Measurements from ENCODE around the gene TGOLN2.
"Not testable (repeated sequence)": the region's sequence is repeated elsewhere in the genome, so short reads cannot be mapped to it uniquely, and the experiment has no call there.

The TGOLN2 gene

GRCh38 chr2:85327822-85328617 is at the start of gene TGOLN2:
Gene TGOLN2 (minus strand): TSS chr2:85327989. CDS start chr2:85327962, 27 bp downstream.
- DNase-seq = peak; percentile 93

- no peak for DNase-seq
Observed at GRCh38 chr2:85377083-85377482, 49.3 kb upstream of the TGOLN2 start.

GRCh38 chr2:85376291-85377065 is 48.7 kb upstream of the TGOLN2 start:
- DNase-seq = no peak

- no peak for DNase-seq
Observed at GRCh38 chr2:85371045-85371444, 43.3 kb upstream of the TGOLN2 start.

GRCh38 chr2:85369500-85369899 is 41.7 kb upstream of the TGOLN2 start:
- no peak for DNase-seq

- no peak for DNase-seq
Observed at GRCh38 chr2:85368921-85369320, 41.1 kb upstream of the TGOLN2 start.

GRCh38 chr2:85367180-85367579 is 39.4 kb upstream of the TGOLN2 start:
- no peak for DNase-seq

GRCh38 chr2:85362653-85363387 is 35.0 kb upstream of the TGOLN2 start:
- not testable (repeated sequence) for DNase-seq

GRCh38 chr2:85357736-85358135 is 29.9 kb upstream of the TGOLN2 start:
- DNase-seq = no peak

- DNase-seq = no peak
Observed at GRCh38 chr2:85356186-85356585, 28.4 kb upstream of the TGOLN2 start.

GRCh38 chr2:85355521-85355920 is 27.7 kb upstream of the TGOLN2 start:
- no peak for DNase-seq

GRCh38 chr2:85355073-85355410 is 27.3 kb upstream of the TGOLN2 start:
- DNase-seq = no peak

- DNase-seq = peak; percentile 89
Observed at GRCh38 chr2:85354286-85355072, 26.7 kb upstream of the TGOLN2 start, which contains the start of the genes ELMOD3 and RETSAT. Gene ELMOD3 (plus strand): TSS chr2:85354769. CDS start chr2:85357199, 2,430 bp downstream. Gene RETSAT (minus strand): TSS chr2:85354528. CDS start chr2:85354507, 21 bp downstream.

- no peak for DNase-seq
Observed at GRCh38 chr2:85353876-85354285, 26.1 kb upstream of the TGOLN2 start.

- no peak for DNase-seq
Observed at GRCh38 chr2:85347599-85347998, 19.8 kb upstream of the TGOLN2 start.

- no peak for DNase-seq
Observed at GRCh38 chr2:85344356-85344954, 16.7 kb upstream of the TGOLN2 start.

GRCh38 chr2:85343207-85343895 is 15.6 kb upstream of the TGOLN2 start:
- DNase-seq = not testable (repeated sequence)

GRCh38 chr2:85342156-85342555 is 14.4 kb upstream of the TGOLN2 start:
- no peak for DNase-seq

- DNase-seq = no peak
Observed at GRCh38 chr2:85341269-85342029, 13.7 kb upstream of the TGOLN2 start.

GRCh38 chr2:85340034-85340892 is 12.5 kb upstream of the TGOLN2 start:
- no peak for DNase-seq

Measured in stimulated activated CD4-positive, alpha-beta T cell treated with anti-CD3 and anti-CD28 coated beads, Interleukin-12 subunit alpha, Interleukin-12 subunit beta, amount 100 ng/mL, for 4 hours (primary cell).